Activated T-helper 17 cell treated with anti-CD3 and anti-CD28 coated beads, Interleukin-2, amount 50 U/mL, for 72 hours (primary cell): ENCODE measurements around the gene ILK. TPM values are rescaled to one million over a fixed set of nuclear protein-coding genes. Genes with fewer than 3 reads are reported as not detected.

Source experiments
- ATAC-seq: fragments of 150-1000 bp; cut with Tn5 transposase; replicated peaks from 2 replicates; pipeline ENCODE4 v1.10.0; 2021; ENCODE audit warnings: mild to moderate bottlenecking, moderate library complexity
- H3K27ac Mint-ChIP-seq: one replicate; pipeline ENCODE4 v1.8.0; 2022; ENCODE audit warnings: mixed read lengths
- H3K27me3 Mint-ChIP-seq: one replicate; pipeline ENCODE4 v1.8.0; 2022; ENCODE audit warnings: mixed read lengths
- H3K36me3 Mint-ChIP-seq: one replicate; pipeline ENCODE4 v1.8.0; 2022; ENCODE audit warnings: low read depth, mild to moderate bottlenecking, mixed read lengths
- H3K4me1 Mint-ChIP-seq: one replicate; pipeline ENCODE4 v1.8.0; 2022; ENCODE audit warnings: mixed read lengths
- H3K4me3 Mint-ChIP-seq: one replicate; pipeline ENCODE4 v1.8.0; 2022; ENCODE audit warnings: mild to moderate bottlenecking, mixed read lengths
- H3K9me3 Mint-ChIP-seq: one replicate; pipeline ENCODE4 v1.8.0; 2022; ENCODE audit warnings: mixed read lengths
- total RNA-seq, 2 donors: library from RNA; stranded (reverse); gene quantifications; one replicate each; pipeline ENCODE4 v1.2.3, GENCODE V29; 2022

Gene ILK
- total RNA-seq, 2 donors from 2014 or later, result 85.0 to 113 TPM

DNA sequence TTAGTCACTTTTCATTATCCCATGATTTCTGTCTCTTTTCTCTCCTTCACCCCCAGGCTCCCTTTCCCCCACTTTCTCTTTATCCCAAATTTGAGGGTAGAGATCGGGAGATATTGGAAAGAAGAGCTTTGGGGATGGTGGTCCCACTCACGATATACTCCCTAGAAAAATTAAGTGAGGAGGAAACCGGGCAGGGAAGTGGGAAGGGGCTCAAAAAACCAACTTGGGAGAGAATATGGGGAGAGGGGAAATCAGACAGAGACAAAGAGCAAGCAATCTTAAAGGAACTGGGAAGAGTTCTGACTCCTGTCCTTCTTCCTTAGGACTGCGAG lies 53.0 kb downstream of the ILK start:
- ATAC-seq, result no peak
- Mint-ChIP-seq H3K27ac (peak overlapping the region; percentile 19), H3K36me3 (no peaks in the 10 kb centered on the region), H3K4me3 (peak overlapping the region; percentile 55), H3K27me3 (peaks cover 7% of the 10 kb centered on the region), H3K9me3 (no peaks in the 10 kb centered on the region), H3K4me1 (no peaks in the 10 kb centered on the region)

DNA sequence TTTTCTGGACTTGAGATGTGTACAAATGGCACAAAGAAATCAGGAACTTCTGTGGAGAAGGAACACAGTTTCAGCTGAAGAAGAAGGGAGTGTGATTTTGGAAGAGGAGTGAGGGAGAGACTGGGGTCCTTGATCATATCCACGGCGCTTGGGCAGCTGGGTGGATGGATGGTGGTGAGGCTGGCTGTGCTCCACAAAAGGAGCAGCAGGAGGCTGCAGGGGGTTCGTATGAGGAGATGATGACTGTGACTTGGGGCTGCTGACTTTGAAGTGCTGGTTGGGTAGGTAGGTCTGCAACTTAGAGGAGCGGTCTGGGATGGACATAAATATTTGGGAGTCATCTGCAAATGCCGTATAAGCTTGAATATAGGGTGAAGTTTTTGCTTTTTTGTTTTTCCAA lies 53.4 kb downstream of the ILK start:
- Mint-ChIP-seq H3K27ac (no peak overlapping the region), H3K27me3 (peaks cover 7% of the 10 kb centered on the region), H3K4me1 (no peaks in the 10 kb centered on the region), H3K9me3 (no peaks in the 10 kb centered on the region), H3K4me3 (peak overlapping the region; percentile 55), H3K36me3 (no peaks in the 10 kb centered on the region)
- no peak for ATAC-seq

DNA sequence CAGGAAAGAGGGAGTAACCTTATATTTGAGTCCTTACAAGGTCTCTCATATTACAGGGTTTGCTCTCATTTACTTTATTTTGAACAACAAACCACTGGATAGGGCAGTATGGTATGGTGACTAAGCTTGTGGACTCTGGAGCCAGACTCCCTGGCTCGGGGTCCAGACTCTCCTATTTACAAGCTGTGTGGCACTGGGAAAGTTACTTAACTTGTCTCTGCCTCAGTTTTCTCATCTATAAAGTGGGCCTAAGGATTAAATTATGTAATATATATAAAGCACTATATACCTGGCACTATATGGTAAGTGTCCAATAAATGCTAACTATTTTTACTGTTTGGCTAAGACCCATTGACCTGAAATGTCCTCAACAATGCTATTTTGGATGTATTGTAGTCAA lies 53.8 kb downstream of the ILK start:
- ATAC-seq, result no peak
- H3K4me1 Mint-ChIP-seq, result no peaks in the 10 kb centered on the region
- H3K9me3 Mint-ChIP-seq, result no peaks in the 10 kb centered on the region
- peak overlapping the region; percentile 55 for H3K4me3 Mint-ChIP-seq
- no peaks in the 10 kb centered on the region for H3K36me3 Mint-ChIP-seq
- H3K27me3 Mint-ChIP-seq, result peaks cover 7% of the 10 kb centered on the region
- no peak overlapping the region for H3K27ac Mint-ChIP-seq

DNA sequence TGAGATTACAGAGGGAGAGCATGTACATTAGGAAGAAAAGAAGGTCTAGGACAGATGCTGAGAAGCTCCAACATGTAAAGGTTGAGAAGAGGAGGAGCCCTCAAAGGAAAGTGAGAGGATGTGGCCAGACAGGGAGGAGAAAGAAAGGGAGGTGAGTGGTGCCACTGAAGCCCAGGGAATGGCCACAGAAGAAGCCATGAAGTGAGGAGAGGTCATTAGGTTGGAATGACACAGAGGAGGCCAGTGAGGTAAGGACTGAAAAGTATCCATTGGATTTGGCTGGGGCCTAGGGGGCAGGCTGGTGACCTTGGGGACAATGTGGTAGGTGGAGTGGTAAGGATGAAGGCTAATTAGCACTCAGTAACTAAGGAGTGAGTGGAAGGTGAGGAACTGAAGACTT lies 55.1 kb downstream of the ILK start:
- Mint-ChIP-seq H3K4me1 (peaks cover 12% of the 10 kb centered on the region), H3K36me3 (no peaks in the 10 kb centered on the region), H3K4me3 (no peak overlapping the region), H3K27ac (no peak overlapping the region), H3K27me3 (peaks cover 7% of the 10 kb centered on the region), H3K9me3 (no peaks in the 10 kb centered on the region)
- no peak for ATAC-seq

Other genes starting within 250 kb of the ILK start
- gene SMPD1, start 213.3 kb upstream of the ILK start, total RNA-seq, result 10 to 100 TPM; 12.9 to 15.2 TPM
- 10 to 100 TPM; 46.1 to 62.5 TPM for gene APBB1, start 184.7 kb upstream of the ILK start, total RNA-seq
- gene HPX, start 162.8 kb upstream of the ILK start, total RNA-seq, result 1 to 10 TPM in 1 of 2 donors, under 1 TPM in 1; 0.58 to 1.3 TPM
- gene TRIM3, start 129.8 kb upstream of the ILK start, total RNA-seq, result 10 to 100 TPM in 1 of 2 donors, 1 to 10 TPM in 1; 7.0 to 10.7 TPM
- 10 to 100 TPM; 44.0 to 48.8 TPM for gene ARFIP2, start 122.4 kb upstream of the ILK start, total RNA-seq
- gene TIMM10B, start 122.3 kb upstream of the ILK start, total RNA-seq, result 10 to 100 TPM; 42.7 to 43.7 TPM
- gene DNHD1, start 106.5 kb upstream of the ILK start, total RNA-seq, result 10 to 100 TPM; 25.2 to 39.3 TPM
- gene RRP8, start 158 bp upstream of the ILK start, total RNA-seq, result 10 to 100 TPM; 27.2 to 31.9 TPM
- gene TAF10, start 8.4 kb downstream of the ILK start, total RNA-seq, result 100 to 1,000 TPM in 1 of 2 donors, 10 to 100 TPM in 1; 82.2 to 106 TPM
- gene TPP1, start 15.6 kb downstream of the ILK start, total RNA-seq, result 100 to 1,000 TPM in 1 of 2 donors, 10 to 100 TPM in 1; 75.7 to 172 TPM
- 1 to 10 TPM in 1 of 2 donors, under 1 TPM in 1; 0.26 to 1.5 TPM for gene DCHS1, start 52.0 kb downstream of the ILK start, total RNA-seq
- 10 to 100 TPM; 65.8 to 74.7 TPM for gene MRPL17, start 79.6 kb downstream of the ILK start, total RNA-seq
- under 1 TPM in 1 of 2 donors, not detected in 1; 0.08 TPM for gene OR2AG2, start 168.2 kb downstream of the ILK start, total RNA-seq
- not detected for gene OR2AG1, start 179.2 kb downstream of the ILK start, total RNA-seq
- gene OR6A2, start 195.9 kb downstream of the ILK start, total RNA-seq, result under 1 TPM in 1 of 2 donors, not detected in 1; 0.13 TPM
- not detected for gene OR10A5, start 241.9 kb downstream of the ILK start, total RNA-seq